Activated CD4-positive, alpha-beta T cell treated with anti-CD3 and anti-CD28 coated beads, Interleukin-2, Interleukin-6, amounts not matched to agents 100 ng/mL and 50 ng/mL, durations not matched to agents 16 hours and 8 hours (primary cell): ENCODE data around the gene PRDM15.

Experiments used
- DNase-seq: peaks from one replicate; pipeline ENCODE4 v3.0.0-alpha.2; 2020

The PRDM15 gene

GRCh38 chr21:41863439-41863740 is 15.8 kb downstream of the PRDM15 start:
- no peak for DNase-seq

GRCh38 chr21:41861987-41862386 is 17.2 kb downstream of the PRDM15 start:
- no peak for DNase-seq

GRCh38 chr21:41861255-41861654 is 17.9 kb downstream of the PRDM15 start:
- no peak for DNase-seq

- no peak for DNase-seq
Observed at GRCh38 chr21:41859297-41859980, 19.7 kb downstream of the PRDM15 start.

- DNase-seq = no peak
Observed at GRCh38 chr21:41858466-41859296, 20.5 kb downstream of the PRDM15 start.

GRCh38 chr21:41857771-41858300 is 21.3 kb downstream of the PRDM15 start:
- DNase-seq = no peak

GRCh38 chr21:41856572-41856971 is 22.6 kb downstream of the PRDM15 start:
- no peak for DNase-seq

GRCh38 chr21:41854426-41854995 is 24.6 kb downstream of the PRDM15 start:
- no peak for DNase-seq

- DNase-seq = no peak
Observed at GRCh38 chr21:41852929-41853320, 26.2 kb downstream of the PRDM15 start.

GRCh38 chr21:41852151-41852928 is 26.8 kb downstream of the PRDM15 start:
- no peak for DNase-seq

GRCh38 chr21:41851090-41851790 is 27.9 kb downstream of the PRDM15 start:
- DNase-seq = no peak

- DNase-seq = no peak
Observed at GRCh38 chr21:41850085-41850484, 29.1 kb downstream of the PRDM15 start.

GRCh38 chr21:41848958-41849580 is 30.1 kb downstream of the PRDM15 start:
- DNase-seq = no peak

- DNase-seq = no peak
Observed at GRCh38 chr21:41848533-41848932, 30.6 kb downstream of the PRDM15 start.

GRCh38 chr21:41847066-41847804 is 31.9 kb downstream of the PRDM15 start:
- DNase-seq = no peak

- DNase-seq = no peak
Observed at GRCh38 chr21:41846536-41846935, 32.6 kb downstream of the PRDM15 start.

- no peak for DNase-seq
Observed at GRCh38 chr21:41846033-41846317, 33.2 kb downstream of the PRDM15 start.

GRCh38 chr21:41845310-41846032 is 33.7 kb downstream of the PRDM15 start:
- DNase-seq = no peak

- DNase-seq = no peak
Observed at GRCh38 chr21:41843584-41843983, 35.6 kb downstream of the PRDM15 start.

- no peak for DNase-seq
Observed at GRCh38 chr21:41840880-41841279, 38.3 kb downstream of the PRDM15 start.
